Body of pancreas (tissue), 4 donors: ENCODE measurements around the gene LDLRAD2. TPM values are rescaled to one million over a fixed set of nuclear protein-coding genes. Genes with fewer than 3 reads are reported as not detected.
"Not testable (repeated sequence)": the region's sequence is repeated elsewhere in the genome, so short reads cannot be mapped to it uniquely, and the experiment has no call there.

Experiments used
- ATAC-seq: fragments of 150-250 bp; one replicate; pipeline ENCODE4 v1.9.1; 2016
- DNase-seq, 4 donors: peaks; one replicate each; pipeline ENCODE4 v3.0.0-alpha.2; 2019
- H3K27ac ChIP-seq, 4 donors: fragments of 200-600 bp; sonication (generic); 1 replicate in 3 of 4; 2 replicates in 1 of 4; pipeline versions ENCODE4 v1.5.1 to v1.6.1; 2016 to 2019; ENCODE audit warnings: mild to moderate bottlenecking in 1 of 4, mixed read lengths in 1 of 4, moderate library complexity in 1 of 4
- H3K27me3 ChIP-seq, 2 donors: fragments of 200-600 bp; sonication (generic); one replicate each; pipeline ENCODE4 v1.6.0; 2016; ENCODE audit warnings: mild to moderate bottlenecking in 1 of 2
- H3K36me3 ChIP-seq, 2 donors: fragments of 200-600 bp; sonication (generic); replicated peaks in 1 of 2; 2 replicates each; pipeline ENCODE4 v1.5.1; 2016; ENCODE audit warnings: low read depth in 2 of 2; ENCODE audit not compliant: insufficient read depth in 1 of 2
- H3K4me1 ChIP-seq: fragments of 200-600 bp; sonication (generic); one replicate; pipeline ENCODE4 v1.6.0; 2016
- H3K4me3 ChIP-seq, 2 donors: fragments of 200-600 bp; sonication (generic); 1 replicate in 1 of 2; 2 replicates in 1 of 2; pipeline ENCODE4 v1.5.1; 2016 to 2019
- H3K9me3 ChIP-seq, 3 donors: fragments of 200-600 bp; sonication (generic); 1 replicate in 2 of 3; 2 replicates in 1 of 3; pipeline ENCODE4 v1.5.1; 2016
- POLR2A ChIP-seq, 3 donors: fragments of 450-650 bp; IDR thresholded peaks; one replicate each; pipeline ENCODE4 v1.6.1; 2016; ENCODE audit warnings: antibody characterized with exemption in 3 of 3, mild to moderate bottlenecking in 2 of 3
- WGBS, 2 donors: methylation state at CpG; one replicate each; pipeline ENCODE4 v1.1.5; 2017; 5-methylcytosine and 5-hydroxymethylcytosine counted together
- intact Hi-C: fragments of 100-400 bp; cut with DNase I; formaldehyde crosslinking; loops from one replicate; pipeline ENCODE4 v1.15.1; 2023
- total RNA-seq, 2 donors: library from RNA; depleted of rRNA; stranded (reverse); fragments of >200 nt; gene quantifications; one replicate each; pipeline ENCODE4 v1.1.0, GENCODE V29; 2016
- TF ChIP-seq, protein P1 (sequence below), 7 experiments: fragments of 450-650 bp in 4 of 7; fragments of 200-600 bp in 3 of 7; sonication (generic) in 3 of 7; IDR thresholded peaks; one replicate each; pipeline ENCODE4 v1.5.1; 2016 to 2019; ENCODE audit warnings: antibody characterized with exemption in 7 of 7

LDLRAD2 gene
- total RNA-seq, 2 donors from 2014 or later, result 2.3 TPM; not detected in 1

DNA sequence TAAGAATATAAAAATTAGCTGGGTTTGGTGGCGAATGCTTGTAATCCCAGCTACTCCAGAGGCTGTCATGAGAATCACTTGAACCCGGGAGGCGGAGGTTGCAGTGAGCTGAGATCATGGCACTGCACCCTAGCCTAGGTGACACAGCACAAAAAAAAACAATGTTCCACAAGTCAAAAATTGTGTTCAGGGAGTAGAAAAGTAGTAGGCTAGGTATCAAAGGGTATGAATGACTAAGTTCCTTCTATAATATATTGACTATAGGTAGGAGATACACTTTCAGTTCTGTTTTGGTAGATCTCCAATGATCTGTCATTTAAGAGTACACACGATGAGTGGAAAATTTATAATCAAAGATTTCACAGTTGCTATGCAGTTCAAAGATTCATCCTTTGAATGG lies 45.9 kb upstream of the LDLRAD2 start:
- Histone ChIP-seq H3K4me3 (no peak overlapping the region), H3K9me3 (no peaks in the 10 kb centered on the region)

DNA sequence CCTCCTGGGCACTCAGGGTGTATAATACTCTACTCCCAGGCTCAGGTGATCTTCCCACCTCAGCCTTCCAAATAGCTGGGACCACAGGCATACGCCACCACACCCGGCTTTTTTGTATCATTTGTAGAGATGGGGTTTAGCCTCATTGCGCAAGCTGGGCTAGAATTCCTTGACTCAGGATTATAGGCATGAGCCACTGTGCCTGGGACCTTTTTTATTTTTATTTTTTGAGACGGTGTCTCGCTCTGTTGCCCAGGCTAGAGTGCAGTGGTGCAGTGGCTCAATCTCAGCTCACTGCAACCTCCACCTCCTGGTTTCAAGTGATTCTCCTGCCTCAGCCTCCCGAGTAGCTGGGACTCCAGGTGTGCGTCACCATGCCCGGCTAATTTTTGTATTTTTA lies 45.0 kb upstream of the LDLRAD2 start:
- H3K27me3 ChIP-seq, DNase-seq, H3K4me3 ChIP-seq, H3K36me3 ChIP-seq, H3K9me3 ChIP-seq, intact Hi-C loops, H3K27ac ChIP-seq, ATAC-seq: not testable (repeated sequence)
- 97% methylated on average over 8 of the region's 8 CpGs for WGBS, 2 donors
- H3K4me1 ChIP-seq, result peaks cover 37% of the 10 kb centered on the region

More for the DNA sequence above, 45.9 kb upstream of the LDLRAD2 start:
- H3K36me3 ChIP-seq, result no peaks in the 10 kb centered on the region
- H3K4me1 ChIP-seq, result peaks cover 37% of the 10 kb centered on the region
- intact Hi-C loops, result no loop called here
- ATAC-seq (no peak), DNase-seq (no peak)
- 75 to 76% methylated on average over 4 of the region's 4 CpGs for WGBS, 2 donors
- TF ChIP-seq POLR2A (IDR thresholded peaks at IDR 0.05), result no peak
- TF ChIP-seq, protein P1, sequence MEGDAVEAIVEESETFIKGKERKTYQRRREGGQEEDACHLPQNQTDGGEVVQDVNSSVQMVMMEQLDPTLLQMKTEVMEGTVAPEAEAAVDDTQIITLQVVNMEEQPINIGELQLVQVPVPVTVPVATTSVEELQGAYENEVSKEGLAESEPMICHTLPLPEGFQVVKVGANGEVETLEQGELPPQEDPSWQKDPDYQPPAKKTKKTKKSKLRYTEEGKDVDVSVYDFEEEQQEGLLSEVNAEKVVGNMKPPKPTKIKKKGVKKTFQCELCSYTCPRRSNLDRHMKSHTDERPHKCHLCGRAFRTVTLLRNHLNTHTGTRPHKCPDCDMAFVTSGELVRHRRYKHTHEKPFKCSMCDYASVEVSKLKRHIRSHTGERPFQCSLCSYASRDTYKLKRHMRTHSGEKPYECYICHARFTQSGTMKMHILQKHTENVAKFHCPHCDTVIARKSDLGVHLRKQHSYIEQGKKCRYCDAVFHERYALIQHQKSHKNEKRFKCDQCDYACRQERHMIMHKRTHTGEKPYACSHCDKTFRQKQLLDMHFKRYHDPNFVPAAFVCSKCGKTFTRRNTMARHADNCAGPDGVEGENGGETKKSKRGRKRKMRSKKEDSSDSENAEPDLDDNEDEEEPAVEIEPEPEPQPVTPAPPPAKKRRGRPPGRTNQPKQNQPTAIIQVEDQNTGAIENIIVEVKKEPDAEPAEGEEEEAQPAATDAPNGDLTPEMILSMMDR (IDR thresholded peaks at IDR 0.05), result no peak
- H3K27ac ChIP-seq, result peak overlapping the region in 1 of 4 donors; percentile 78
- H3K27me3 ChIP-seq, result no peaks in the 10 kb centered on the region

DNA sequence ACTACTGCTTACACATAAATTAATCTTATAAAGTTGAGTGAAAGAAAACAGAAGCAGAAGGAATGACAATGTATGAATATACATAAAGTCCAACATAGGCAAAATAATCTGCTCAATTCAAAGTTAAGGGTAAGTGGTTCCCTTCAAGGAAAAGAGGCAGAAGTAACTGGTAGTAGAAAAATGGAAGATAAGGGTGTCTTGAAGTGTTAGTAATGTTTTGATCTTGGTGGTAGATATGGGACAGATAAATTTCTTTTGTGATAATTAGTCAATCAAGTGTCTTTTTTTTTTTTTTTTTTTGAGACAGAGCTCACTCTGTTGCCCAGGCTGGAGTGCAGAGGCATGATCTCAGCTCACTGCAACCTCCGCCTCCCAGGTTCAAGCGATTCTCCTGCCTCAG lies 41.9 kb upstream of the LDLRAD2 start:
- H3K4me1 ChIP-seq, result peaks cover 27% of the 10 kb centered on the region
- intact Hi-C loops, result no loop called here

DNA sequence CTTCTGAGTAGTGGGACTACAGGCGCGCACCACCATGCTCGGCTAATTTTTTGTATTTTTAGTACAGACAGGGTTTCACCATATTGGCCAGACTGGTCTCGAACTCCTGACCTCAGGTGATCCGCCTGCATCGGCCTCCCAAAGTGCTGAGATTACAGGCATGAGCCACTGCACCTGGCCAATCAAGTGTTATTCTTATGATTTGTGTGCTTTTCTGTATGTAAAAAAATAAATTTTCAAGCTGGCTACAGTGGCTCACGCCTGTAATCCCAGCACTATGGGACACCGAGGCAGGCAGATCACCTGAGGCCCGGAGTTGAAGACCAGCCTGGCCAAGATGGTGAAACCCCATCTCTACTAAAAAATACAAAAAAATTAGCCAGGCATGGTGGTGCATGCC lies 41.5 kb upstream of the LDLRAD2 start:
- intact Hi-C loops, H3K36me3 ChIP-seq, H3K4me3 ChIP-seq, H3K27ac ChIP-seq, H3K9me3 ChIP-seq, ATAC-seq, DNase-seq, H3K27me3 ChIP-seq: not testable (repeated sequence)
- H3K4me1 ChIP-seq, result peaks cover 23% of the 10 kb centered on the region
- 90 to 95% methylated on average over 9 of the region's 9 CpGs for WGBS, 2 donors

More for the DNA sequence above, 41.9 kb upstream of the LDLRAD2 start:
- ATAC-seq (no peak), DNase-seq (no peak)
- Histone ChIP-seq H3K9me3 (no peaks in the 10 kb centered on the region), H3K36me3 (no peaks in the 10 kb centered on the region), H3K4me3 (no peak overlapping the region), H3K27me3 (no peaks in the 10 kb centered on the region), H3K27ac (no peak overlapping the region)
- WGBS, 2 donors, result 88 to 93% methylated on average over 2 of the region's 2 CpGs
- TF ChIP-seq, protein P1 (IDR thresholded peaks at IDR 0.05), result no peak
- no peak for TF ChIP-seq POLR2A (IDR thresholded peaks at IDR 0.05)

DNA sequence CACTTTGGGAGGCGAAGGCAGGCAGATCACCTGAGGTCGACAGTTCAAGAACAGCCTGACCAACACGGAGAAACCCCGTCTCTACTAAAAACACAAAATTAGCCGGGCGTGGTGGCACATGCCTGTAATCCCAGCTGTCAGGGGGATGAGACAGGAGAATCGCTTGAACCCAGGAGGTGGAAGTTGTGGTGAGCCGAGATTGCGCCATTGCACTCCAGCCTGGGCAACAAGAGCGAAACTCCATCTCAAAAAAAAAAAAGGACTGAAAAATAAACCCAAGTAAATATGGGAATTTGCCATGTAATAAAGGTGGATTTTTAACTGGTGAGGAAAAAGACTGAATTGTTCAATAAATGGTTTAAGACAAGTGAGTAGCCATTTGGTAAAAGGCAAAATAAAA lies 40.4 kb upstream of the LDLRAD2 start:
- H3K9me3 ChIP-seq, H3K4me3 ChIP-seq, H3K36me3 ChIP-seq, DNase-seq, H3K27me3 ChIP-seq, intact Hi-C loops, H3K27ac ChIP-seq, ATAC-seq: not testable (repeated sequence)
- H3K4me1 ChIP-seq, result peaks cover 16% of the 10 kb centered on the region
- WGBS, 2 donors, result 71 to 88% methylated on average over 10 of the region's 10 CpGs

DNA sequence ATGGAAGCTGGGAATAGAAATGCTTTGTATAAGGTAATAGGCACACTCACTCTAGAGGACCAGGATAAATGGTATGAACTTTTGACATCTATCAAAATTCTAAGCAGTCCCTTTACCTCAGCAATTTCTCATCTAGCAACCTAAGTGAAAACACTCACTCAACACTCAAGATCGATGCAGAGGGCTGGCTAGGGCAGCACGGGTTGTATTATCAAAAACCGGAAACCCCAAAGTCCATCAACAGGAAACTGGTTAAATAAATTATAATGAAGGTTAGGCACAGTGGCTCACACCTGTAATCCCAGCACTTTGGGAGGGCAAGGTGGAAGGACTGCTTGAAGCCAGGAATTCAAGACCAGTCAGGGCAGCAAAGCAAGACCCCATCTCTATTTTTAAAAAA lies 38.5 kb upstream of the LDLRAD2 start:
- DNase-seq (no peak), ATAC-seq (no peak)
- H3K36me3 ChIP-seq, result no peaks in the 10 kb centered on the region
- intact Hi-C loops, result no loop called here
- H3K4me3 ChIP-seq, result no peak overlapping the region
- TF ChIP-seq POLR2A (IDR thresholded peaks at IDR 0.05), result no peak
- TF ChIP-seq, protein P1 (IDR thresholded peaks at IDR 0.05), result no peak
- H3K9me3 ChIP-seq, result no peaks in the 10 kb centered on the region
- H3K27me3 ChIP-seq, result no peaks in the 10 kb centered on the region
- WGBS, 2 donors, result 36% methylated on average over 3 of the region's 3 CpGs
- peak overlapping the region in 1 of 4 donors; percentile 32 for H3K27ac ChIP-seq
- H3K4me1 ChIP-seq, result peaks cover 7% of the 10 kb centered on the region
